Subcutaneous abdominal adipose tissue (tissue), 5 donors: Measurements from ENCODE around the gene ALDH5A1.
"Not testable (repeated sequence)": the region's sequence is repeated elsewhere in the genome, so short reads cannot be mapped to it uniquely, and the experiment has no call there.

ENCODE experiments used
- H3K27ac ChIP-seq: one replicate; pipeline ENCODE4 v1.7.0; 2013; ENCODE audit warnings: low read depth, mild to moderate bottlenecking, inconsistent platforms, low read length, moderate library complexity
- H3K27me3 ChIP-seq, 5 donors: one replicate each; pipeline ENCODE4 v1.7.0; 2013; ENCODE audit warnings: low read length in 5 of 5, inconsistent platforms in 1 of 5; ENCODE audit not compliant: control insufficient read depth in 5 of 5, insufficient read depth in 4 of 5
- H3K36me3 ChIP-seq, 5 donors: one replicate each; pipeline ENCODE4 v1.7.0; 2013; ENCODE audit warnings: low read length in 5 of 5; ENCODE audit not compliant: control insufficient read depth in 5 of 5, insufficient read depth in 5 of 5
- H3K4me1 ChIP-seq, 5 donors: one replicate each; pipeline ENCODE4 v1.7.0; 2013; ENCODE audit warnings: low read length in 5 of 5, mild to moderate bottlenecking in 3 of 5, moderate library complexity in 1 of 5; ENCODE audit not compliant: control insufficient read depth in 5 of 5, insufficient read depth in 5 of 5
- H3K4me3 ChIP-seq, 5 donors: one replicate each; pipeline ENCODE4 v1.7.0; 2013; ENCODE audit warnings: low read length in 5 of 5, low read depth in 1 of 5
- H3K9ac ChIP-seq, 5 donors: one replicate each; pipeline ENCODE4 v1.7.0; 2013; ENCODE audit warnings: low read length in 5 of 5, mild to moderate bottlenecking in 4 of 5, moderate library complexity in 3 of 5
- H3K9me3 ChIP-seq, 5 donors: one replicate each; pipeline ENCODE4 v1.7.0; 2013; ENCODE audit warnings: low read length in 5 of 5; ENCODE audit not compliant: control insufficient read depth in 5 of 5
- donor health status: healthy.
- donor health status: healthy.
- donor health status: healthy.
- donor health status: healthy.
- donor health status: healthy.

Gene ALDH5A1

DNA sequence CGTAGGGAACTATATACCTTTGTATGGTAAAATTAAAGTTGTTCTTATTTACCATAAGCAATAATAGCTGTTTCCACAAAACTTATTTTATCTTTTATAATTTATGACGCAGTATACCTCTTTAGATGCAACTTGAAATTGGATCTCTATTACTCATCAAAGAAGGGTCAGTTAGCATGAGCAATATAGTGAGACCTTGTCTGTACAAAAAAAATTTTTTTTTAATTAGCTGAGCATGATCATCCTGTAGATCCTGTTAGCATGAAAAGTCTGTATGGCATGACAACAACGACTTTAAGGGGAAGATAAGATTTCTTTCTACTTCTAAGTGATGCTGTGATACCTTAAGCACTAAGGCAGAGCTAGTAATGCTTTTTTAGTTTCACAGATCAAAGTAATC is 5.9 kb downstream of the ALDH5A1 start:
- H3K27me3 ChIP-seq: no peaks in the 10 kb centered on the region
- no peak overlapping the region for H3K9ac ChIP-seq
- H3K27ac ChIP-seq: no peak overlapping the region
- no peak overlapping the region for H3K4me3 ChIP-seq
- peaks cover 0 to 6% (median 6%) of the 10 kb centered on the region in 5 donors for H3K4me1 ChIP-seq
- no peaks in the 10 kb centered on the region for H3K9me3 ChIP-seq
- H3K36me3 ChIP-seq: peaks cover 13 to 32% (median 19%) of the 10 kb centered on the region in 5 donors

DNA sequence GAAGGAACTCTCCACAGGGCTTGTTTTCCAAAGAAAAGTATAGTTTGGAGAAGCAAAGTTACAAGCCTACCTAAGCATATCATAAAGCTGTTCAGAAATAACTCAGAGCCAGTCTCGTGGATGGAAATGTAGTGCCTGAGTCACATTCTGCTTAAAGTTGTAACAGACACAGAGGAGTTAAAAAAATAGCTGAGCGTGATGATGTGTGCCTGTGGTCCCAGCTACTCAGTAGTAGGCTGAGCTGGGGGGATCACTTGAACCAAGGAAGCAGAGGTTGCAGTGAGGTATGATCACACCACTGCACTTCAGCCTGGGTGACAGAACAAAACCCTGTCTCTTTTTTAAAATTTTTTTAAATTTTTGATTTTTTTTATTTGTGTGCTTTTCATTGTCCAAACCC is 6.6 kb downstream of the ALDH5A1 start:
- Histone ChIP-seq H3K36me3 (peaks cover 13 to 35% (median 19%) of the 10 kb centered on the region in 5 donors), H3K27ac (no peak overlapping the region), H3K4me1 (no peaks in the 10 kb centered on the region), H3K4me3 (no peak overlapping the region), H3K9ac (no peak overlapping the region), H3K9me3 (no peaks in the 10 kb centered on the region), H3K27me3 (no peaks in the 10 kb centered on the region)

DNA sequence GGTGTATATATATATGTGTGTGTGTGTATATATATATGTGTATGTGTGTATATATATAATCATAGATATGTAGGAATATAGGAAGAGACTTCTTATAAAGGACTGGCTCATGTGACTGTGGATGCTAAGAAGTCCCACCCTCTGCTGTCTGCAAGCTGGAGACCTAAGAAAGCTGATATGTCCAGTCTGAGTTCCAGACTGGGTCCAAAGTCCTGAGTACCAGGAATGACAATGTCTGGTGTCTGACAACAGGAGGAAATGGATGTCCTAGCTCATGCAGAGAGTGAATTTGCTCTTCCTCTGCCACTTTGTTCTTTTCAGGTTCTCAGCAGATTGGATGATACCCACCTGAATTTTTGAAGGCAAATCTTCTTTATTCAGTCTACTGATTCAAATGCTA is 7.1 kb downstream of the ALDH5A1 start:
- Histone ChIP-seq H3K36me3 (peaks cover 16 to 35% (median 20%) of the 10 kb centered on the region in 5 donors), H3K9me3 (no peaks in the 10 kb centered on the region), H3K27ac (no peak overlapping the region), H3K4me1 (no peaks in the 10 kb centered on the region), H3K9ac (no peak overlapping the region), H3K27me3 (no peaks in the 10 kb centered on the region), H3K4me3 (no peak overlapping the region)

DNA sequence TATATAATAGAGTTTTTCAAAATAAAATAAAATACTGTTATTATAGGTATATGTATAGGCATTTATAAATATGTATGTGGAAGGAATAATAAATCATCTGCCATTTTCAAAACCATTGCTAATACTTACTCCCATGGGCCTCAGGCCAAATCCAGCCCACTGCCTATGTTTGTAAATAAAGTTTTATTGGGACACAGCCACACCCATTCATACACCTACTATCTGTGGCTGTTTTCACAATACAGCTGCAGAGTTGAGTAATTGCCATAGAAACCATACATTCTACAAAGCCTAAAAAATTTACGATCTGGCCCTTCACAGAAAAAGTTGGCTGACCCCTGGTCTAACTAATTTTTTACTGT is 9.5 kb downstream of the ALDH5A1 start:
- Histone ChIP-seq H3K9ac (no peak overlapping the region), H3K9me3 (no peaks in the 10 kb centered on the region), H3K27me3 (no peaks in the 10 kb centered on the region), H3K27ac (no peak overlapping the region), H3K4me1 (no peaks in the 10 kb centered on the region), H3K4me3 (no peak overlapping the region), H3K36me3 (peaks cover 13 to 35% (median 23%) of the 10 kb centered on the region in 5 donors)

DNA sequence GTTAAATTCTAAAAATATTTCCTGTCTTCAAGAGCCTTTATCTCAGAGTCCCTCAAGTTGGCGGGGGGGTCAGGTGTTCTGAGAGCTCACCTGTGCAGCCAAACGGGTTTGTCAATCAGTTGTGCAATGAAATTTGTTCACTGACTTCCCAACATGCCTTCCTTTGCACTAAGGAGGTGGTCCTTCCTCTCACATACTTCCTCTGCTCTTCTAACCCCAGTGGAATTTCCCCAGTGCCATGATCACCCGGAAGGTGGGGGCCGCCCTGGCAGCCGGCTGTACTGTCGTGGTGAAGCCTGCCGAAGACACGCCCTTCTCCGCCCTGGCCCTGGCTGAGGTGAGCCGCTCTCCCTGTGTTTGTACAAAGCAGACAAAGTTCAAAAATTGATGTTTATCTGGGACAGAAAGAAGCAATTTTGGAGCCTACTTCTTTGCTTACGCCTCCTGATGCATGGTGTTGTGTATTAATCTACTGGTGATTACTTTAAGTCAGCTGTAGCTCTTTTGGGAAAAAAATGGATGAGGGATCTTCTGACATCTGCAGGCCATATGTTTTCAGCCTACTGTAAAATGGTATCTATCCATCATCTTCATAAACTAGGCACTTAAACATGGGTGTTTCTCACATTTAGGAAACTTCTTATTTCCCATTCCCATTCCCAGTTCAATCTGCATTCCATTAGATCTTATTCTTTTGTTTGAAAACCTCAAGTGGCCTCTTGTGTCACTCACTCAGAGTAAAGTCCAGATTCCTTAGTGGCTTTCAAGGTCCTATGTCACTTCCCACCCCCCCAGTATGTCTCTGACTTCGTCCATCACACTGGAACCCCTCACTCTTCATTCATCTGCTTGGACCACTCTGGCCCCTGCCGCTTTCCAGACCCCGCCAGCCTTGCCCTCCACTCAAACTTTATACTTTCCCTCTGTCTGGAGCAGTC is 10.1 kb downstream of the ALDH5A1 start:
- Histone ChIP-seq H3K27me3 (no peaks in the 10 kb centered on the region), H3K4me1 (no peaks in the 10 kb centered on the region), H3K27ac (no peak overlapping the region), H3K4me3 (no peak overlapping the region), H3K9me3 (no peaks in the 10 kb centered on the region), H3K9ac (no peak overlapping the region), H3K36me3 (peaks cover 13 to 35% (median 23%) of the 10 kb centered on the region in 5 donors)

DNA sequence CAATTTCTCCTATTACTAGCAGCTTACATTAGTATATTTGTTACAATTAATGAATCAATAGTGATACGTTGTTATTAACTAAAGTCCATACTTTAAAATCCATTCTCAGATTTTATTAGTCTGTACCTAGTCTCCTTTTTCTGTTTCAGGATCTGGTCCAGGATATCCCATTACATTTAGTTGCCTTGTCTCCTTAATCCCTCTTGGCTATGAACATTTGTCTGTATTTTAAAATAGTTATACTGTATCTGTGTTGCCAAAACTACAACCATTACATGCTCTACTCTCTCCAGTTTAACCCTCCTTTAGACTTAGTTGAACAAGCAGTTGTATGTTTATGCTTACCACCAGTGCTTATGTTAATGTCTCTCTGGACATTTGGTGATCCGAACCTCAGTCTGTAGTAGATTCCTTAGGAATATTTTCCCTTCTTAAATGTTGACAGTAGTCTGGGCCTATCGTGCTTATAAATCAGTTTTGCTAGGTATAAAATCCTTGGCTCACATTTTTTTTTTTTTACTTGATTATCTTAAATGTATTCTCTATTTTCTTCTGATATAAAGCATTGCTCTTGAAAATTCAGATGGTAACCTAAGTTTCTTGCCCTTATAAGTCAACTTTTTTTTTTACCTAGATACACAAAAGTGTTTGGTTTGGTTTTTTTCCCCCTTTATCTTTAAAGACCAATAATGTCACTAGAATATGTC is 12.2 kb downstream of the ALDH5A1 start:
- Histone ChIP-seq H3K4me3 (no peak overlapping the region), H3K4me1 (no peaks in the 10 kb centered on the region), H3K9ac (no peak overlapping the region), H3K36me3 (peaks cover 13 to 35% (median 23%) of the 10 kb centered on the region in 5 donors), H3K27ac (no peak overlapping the region), H3K27me3 (no peaks in the 10 kb centered on the region), H3K9me3 (no peaks in the 10 kb centered on the region)

DNA sequence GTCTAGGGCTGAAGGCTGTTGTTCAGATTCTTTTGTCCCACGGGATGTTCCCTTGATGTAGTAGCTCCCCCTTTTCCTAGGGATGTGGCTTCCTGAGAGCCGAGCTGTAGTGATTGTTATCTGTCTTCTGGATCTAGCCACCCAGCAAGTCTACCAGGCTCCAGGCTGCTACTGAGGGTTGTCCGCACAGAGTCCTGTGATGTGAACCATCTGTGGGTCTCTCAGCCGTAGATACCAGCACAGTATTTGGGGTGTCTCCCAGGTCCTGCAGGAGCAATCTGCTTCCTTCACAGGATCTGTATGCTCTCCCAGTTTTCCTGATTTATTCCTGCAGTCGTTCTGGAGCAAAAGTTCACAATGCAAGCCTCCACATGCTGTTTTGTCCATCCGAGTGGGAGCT is 17.2 kb downstream of the ALDH5A1 start:
- not testable (repeated sequence) for H3K4me3 ChIP-seq, H3K27ac ChIP-seq, H3K4me1 ChIP-seq, H3K9me3 ChIP-seq, H3K27me3 ChIP-seq, H3K9ac ChIP-seq
- peaks cover 5 to 27% (median 15%) of the 10 kb centered on the region in 5 donors for H3K36me3 ChIP-seq

DNA sequence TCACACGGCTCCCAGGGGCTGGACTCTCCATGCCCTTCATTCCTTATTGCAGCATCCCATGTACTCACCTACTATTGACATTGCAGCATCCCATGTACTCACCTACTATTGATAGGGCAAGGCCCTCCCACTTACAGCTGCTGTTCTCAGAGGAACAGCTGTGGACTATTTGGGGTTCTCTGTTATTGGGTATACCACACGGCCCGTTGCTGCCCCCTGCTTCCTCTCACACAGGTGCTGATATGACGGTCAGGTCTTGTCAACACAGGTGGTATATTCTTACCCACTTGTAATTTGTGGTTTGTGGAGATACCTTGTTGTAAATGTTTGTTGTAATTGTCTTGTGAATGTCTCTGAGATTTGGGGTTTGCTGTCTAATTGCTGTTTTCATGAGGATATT is 18.8 kb downstream of the ALDH5A1 start:
- H3K9ac ChIP-seq: no peak overlapping the region
- no peaks in the 10 kb centered on the region for H3K9me3 ChIP-seq
- peaks cover 3 to 32% (median 18%) of the 10 kb centered on the region in 5 donors for H3K36me3 ChIP-seq
- H3K27me3 ChIP-seq: no peaks in the 10 kb centered on the region
- no peak overlapping the region for H3K4me3 ChIP-seq
- H3K27ac ChIP-seq: no peak overlapping the region
- no peaks in the 10 kb centered on the region for H3K4me1 ChIP-seq

DNA sequence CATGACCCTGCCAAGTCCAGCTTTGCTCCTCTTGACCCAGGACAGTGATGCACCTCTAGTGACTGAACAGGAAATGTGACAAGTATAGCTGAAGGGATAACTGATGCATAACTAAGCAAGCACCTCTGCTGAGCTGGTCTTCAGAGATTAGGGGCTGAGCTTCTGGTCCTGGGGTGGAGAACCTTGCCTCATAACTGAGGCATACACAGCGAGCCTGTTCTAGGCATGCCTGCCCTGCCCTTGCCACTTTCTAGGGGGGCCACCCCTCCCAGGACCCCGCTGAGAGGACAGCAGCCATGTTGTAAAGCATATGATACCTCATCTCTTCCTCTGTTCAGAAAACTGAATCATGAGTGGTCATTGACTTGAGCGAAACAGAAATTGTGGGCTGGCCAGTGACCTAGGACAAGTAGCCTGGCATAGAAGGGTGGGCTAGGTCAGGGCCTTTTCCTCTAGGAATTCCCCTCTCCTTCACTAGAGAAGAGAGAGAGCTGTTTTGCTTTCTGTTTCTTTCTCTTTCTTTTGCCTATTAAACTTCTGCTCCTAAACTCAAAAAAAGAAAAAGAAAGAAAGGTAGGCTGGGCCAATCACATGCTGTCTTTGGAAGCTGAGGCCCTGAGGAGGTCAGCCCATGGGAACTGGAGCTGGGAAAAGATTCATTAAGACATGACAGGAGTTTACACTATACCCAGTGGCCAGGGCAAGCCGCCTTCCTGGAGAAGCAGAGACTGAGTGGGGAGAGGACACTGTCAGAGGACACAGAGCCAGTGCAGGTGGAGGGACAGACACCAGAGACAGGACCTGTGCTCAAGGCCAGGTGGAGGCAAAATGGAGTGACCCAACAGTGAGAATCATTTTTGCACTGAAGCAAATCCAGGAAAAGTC is 23.1 kb downstream of the ALDH5A1 start:
- Histone ChIP-seq H3K9me3 (no peaks in the 10 kb centered on the region), H3K4me1 (no peaks in the 10 kb centered on the region), H3K4me3 (no peak overlapping the region), H3K9ac (peak overlapping the region in 1 of 5 donors; percentile 39), H3K36me3 (peaks cover 3 to 35% (median 22%) of the 10 kb centered on the region in 5 donors), H3K27ac (no peak overlapping the region), H3K27me3 (no peaks in the 10 kb centered on the region)
